Activated T-helper 2 cell treated with anti-CD3 and anti-CD28 coated beads, Interferon-gamma antibody, Interleukin-2, Interleukin-4, amounts not matched to agents 10 μg/mL and 5 μg/mL and 100 μg/mL, durations not matched to agents 14 hours and 24 hours and 36 hours (primary cell): ENCODE measurements around the gene OPALIN. TPM values are rescaled to one million over a fixed set of nuclear protein-coding genes. Genes with fewer than 3 reads are reported as not detected.

Source experiments
- DNase-seq: peaks from one replicate; pipeline ENCODE4 v3.0.0; 2021; ENCODE audit warnings: low spot score
- H3K27ac Mint-ChIP-seq: one replicate; pipeline ENCODE4 v1.8.0; 2021; ENCODE audit warnings: mixed read lengths
- H3K27me3 Mint-ChIP-seq: one replicate; pipeline ENCODE4 v1.8.0; 2021; ENCODE audit warnings: low read depth, mixed read lengths
- H3K36me3 Mint-ChIP-seq: one replicate; pipeline ENCODE4 v1.8.0; 2021; ENCODE audit warnings: low read depth, mixed read lengths
- H3K4me1 Mint-ChIP-seq: one replicate; pipeline ENCODE4 v1.8.0; 2021; ENCODE audit warnings: low read depth, mixed read lengths
- H3K4me3 Mint-ChIP-seq: one replicate; pipeline ENCODE4 v1.8.0; 2021; ENCODE audit warnings: low read depth, mild to moderate bottlenecking, moderate library complexity, mixed read lengths
- H3K9me3 Mint-ChIP-seq: one replicate; pipeline ENCODE4 v1.8.0; 2021; ENCODE audit warnings: mixed read lengths
- intact Hi-C: fragments of 100-400 bp; cut with micrococcal nuclease; formaldehyde crosslinking; loops from one replicate; pipeline ENCODE4 v1.15.1; 2023
- total RNA-seq: library from RNA; stranded (reverse); gene quantifications from 2 replicates; pipeline ENCODE4 v1.2.3, GENCODE V29; 2022

The OPALIN gene
- total RNA-seq, 1 donor from 2014 or later = not detected

DNA sequence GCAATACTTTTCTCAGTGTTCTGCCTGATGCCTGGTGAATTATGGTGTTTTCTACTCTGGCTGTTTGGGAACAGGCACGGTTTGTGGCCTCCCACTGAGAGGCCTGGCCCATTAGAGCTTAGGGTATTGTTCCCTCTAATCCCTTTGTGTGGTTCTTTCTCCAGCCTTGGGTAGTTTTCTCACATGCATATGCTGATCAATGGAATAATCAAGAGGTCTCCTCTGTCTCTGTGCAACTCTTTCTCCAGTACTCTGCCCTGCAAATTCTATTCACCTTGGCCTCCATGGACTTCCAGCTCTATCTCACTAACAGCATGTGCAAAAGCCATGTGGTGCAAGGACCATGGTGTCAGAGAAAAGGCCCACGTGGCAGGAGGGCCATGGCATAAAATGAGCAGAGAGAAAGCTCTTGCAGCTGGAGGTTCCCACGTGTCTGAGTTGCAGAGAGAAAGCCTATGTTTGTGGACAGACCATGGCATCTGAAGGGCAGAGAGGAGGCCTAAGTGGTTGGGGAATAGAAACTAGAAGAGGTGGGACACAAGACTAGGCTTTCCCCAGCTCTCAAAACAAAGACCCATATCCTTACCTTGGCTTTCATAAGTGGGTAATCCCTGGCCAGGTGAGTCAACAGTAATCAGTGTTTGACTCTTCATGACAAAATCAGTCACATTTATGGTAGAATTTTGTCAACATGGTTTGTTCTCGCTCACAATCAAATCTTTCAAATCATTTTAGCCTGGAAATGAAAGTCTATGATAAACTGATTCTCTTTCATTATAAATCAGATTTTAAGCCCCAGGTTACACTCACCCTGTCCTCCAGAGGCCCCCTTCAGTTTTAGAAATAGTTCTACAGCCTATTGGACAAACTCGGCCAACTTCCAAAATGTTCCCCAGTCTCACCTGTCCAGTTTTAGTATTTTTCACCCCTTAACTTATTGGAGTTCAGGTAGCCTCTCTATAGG, 17.3 kb downstream of the OPALIN start:
- intact Hi-C loops = loop anchor here (2.0 to 5.0 kb wide), 2 partner anchors 109 to 325 kb away; no protein-coding TSS in a partner anchor
- no peak for DNase-seq
- no peak overlapping the region for H3K27ac Mint-ChIP-seq

GRCh38 chr10:96339956-96340904, 18.6 kb downstream of the OPALIN start:
- no peak overlapping the region for H3K27ac Mint-ChIP-seq
- intact Hi-C loops = loop anchor here (2.0 to 5.0 kb wide), 2 partner anchors 108 to 323 kb away; no protein-coding TSS in a partner anchor
- peaks cover 4% of the 10 kb centered on the region for H3K9me3 Mint-ChIP-seq
- H3K36me3 Mint-ChIP-seq = no peaks in the 10 kb centered on the region
- peaks cover 28% of the 10 kb centered on the region for H3K27me3 Mint-ChIP-seq
- H3K4me1 Mint-ChIP-seq = peaks cover 7% of the 10 kb centered on the region
- DNase-seq = peak; percentile 26
- no peak overlapping the region for H3K4me3 Mint-ChIP-seq

More for the DNA sequence above, 17.3 kb downstream of the OPALIN start:
- Mint-ChIP-seq H3K36me3 (no peaks in the 10 kb centered on the region), H3K4me3 (no peak overlapping the region), H3K9me3 (peaks cover 12% of the 10 kb centered on the region), H3K4me1 (peaks cover 7% of the 10 kb centered on the region), H3K27me3 (peaks cover 28% of the 10 kb centered on the region)

DNA sequence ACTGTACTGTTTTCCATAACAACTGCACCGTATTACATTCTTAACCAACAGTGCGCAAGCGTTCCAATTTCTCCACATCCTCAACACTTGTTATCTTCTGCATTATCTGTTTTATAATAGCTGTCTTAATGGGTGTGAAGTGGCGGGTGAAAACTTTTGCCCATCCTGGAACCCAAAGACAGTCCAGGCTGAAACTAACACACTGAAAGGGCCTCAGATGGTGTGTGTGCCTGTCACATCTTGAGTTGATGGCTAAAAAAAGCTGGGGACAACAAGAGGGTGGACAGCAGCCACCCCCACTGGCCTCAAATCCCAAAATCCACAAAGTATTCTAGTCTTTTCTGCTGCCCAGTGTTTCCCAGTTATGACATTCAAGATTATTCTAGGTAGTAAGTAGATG, 19.4 kb downstream of the OPALIN start:
- Mint-ChIP-seq H3K4me3 (no peak overlapping the region), H3K9me3 (no peaks in the 10 kb centered on the region), H3K27me3 (peaks cover 27% of the 10 kb centered on the region), H3K36me3 (no peaks in the 10 kb centered on the region), H3K27ac (no peak overlapping the region), H3K4me1 (peaks cover 7% of the 10 kb centered on the region)
- no peak for DNase-seq
- intact Hi-C loops = no loop called here

GRCh38 chr10:96338279-96338925, 20.4 kb downstream of the OPALIN start:
- no peak for DNase-seq
- Mint-ChIP-seq H3K4me1 (peaks cover 9% of the 10 kb centered on the region), H3K27ac (no peak overlapping the region), H3K36me3 (no peaks in the 10 kb centered on the region), H3K4me3 (no peak overlapping the region), H3K27me3 (peaks cover 29% of the 10 kb centered on the region), H3K9me3 (no peaks in the 10 kb centered on the region)
- intact Hi-C loops = no loop called here

GRCh38 chr10:96337106-96337505, 21.7 kb downstream of the OPALIN start:
- Mint-ChIP-seq H3K36me3 (no peaks in the 10 kb centered on the region), H3K4me3 (no peak overlapping the region), H3K27ac (no peak overlapping the region), H3K9me3 (no peaks in the 10 kb centered on the region), H3K4me1 (peaks cover 15% of the 10 kb centered on the region), H3K27me3 (peaks cover 33% of the 10 kb centered on the region)
- DNase-seq = no peak
- intact Hi-C loops = no loop called here

GRCh38 chr10:96334616-96335526, 23.9 kb downstream of the OPALIN start:
- Mint-ChIP-seq H3K4me1 (peaks cover 9% of the 10 kb centered on the region), H3K27ac (no peak overlapping the region), H3K36me3 (no peaks in the 10 kb centered on the region), H3K27me3 (peaks cover 38% of the 10 kb centered on the region), H3K9me3 (no peaks in the 10 kb centered on the region), H3K4me3 (no peak overlapping the region)
- intact Hi-C loops = no loop called here
- DNase-seq = no peak

GRCh38 chr10:96333101-96333500, 25.7 kb downstream of the OPALIN start:
- intact Hi-C loops = no loop called here
- H3K27ac Mint-ChIP-seq = no peak overlapping the region
- no peak overlapping the region for H3K4me3 Mint-ChIP-seq
- no peak for DNase-seq
- H3K36me3 Mint-ChIP-seq = no peaks in the 10 kb centered on the region
- H3K4me1 Mint-ChIP-seq = peaks cover 9% of the 10 kb centered on the region
- H3K27me3 Mint-ChIP-seq = peaks cover 43% of the 10 kb centered on the region
- H3K9me3 Mint-ChIP-seq = no peaks in the 10 kb centered on the region

- Mint-ChIP-seq H3K27me3 (peaks cover 35% of the 10 kb centered on the region), H3K9me3 (no peaks in the 10 kb centered on the region), H3K27ac (no peak overlapping the region), H3K4me1 (no peaks in the 10 kb centered on the region), H3K4me3 (no peak overlapping the region), H3K36me3 (no peaks in the 10 kb centered on the region)
- intact Hi-C loops = no loop called here
- no peak for DNase-seq
Observed at GRCh38 chr10:96327462-96327861, 31.3 kb downstream of the OPALIN start.

DNA sequence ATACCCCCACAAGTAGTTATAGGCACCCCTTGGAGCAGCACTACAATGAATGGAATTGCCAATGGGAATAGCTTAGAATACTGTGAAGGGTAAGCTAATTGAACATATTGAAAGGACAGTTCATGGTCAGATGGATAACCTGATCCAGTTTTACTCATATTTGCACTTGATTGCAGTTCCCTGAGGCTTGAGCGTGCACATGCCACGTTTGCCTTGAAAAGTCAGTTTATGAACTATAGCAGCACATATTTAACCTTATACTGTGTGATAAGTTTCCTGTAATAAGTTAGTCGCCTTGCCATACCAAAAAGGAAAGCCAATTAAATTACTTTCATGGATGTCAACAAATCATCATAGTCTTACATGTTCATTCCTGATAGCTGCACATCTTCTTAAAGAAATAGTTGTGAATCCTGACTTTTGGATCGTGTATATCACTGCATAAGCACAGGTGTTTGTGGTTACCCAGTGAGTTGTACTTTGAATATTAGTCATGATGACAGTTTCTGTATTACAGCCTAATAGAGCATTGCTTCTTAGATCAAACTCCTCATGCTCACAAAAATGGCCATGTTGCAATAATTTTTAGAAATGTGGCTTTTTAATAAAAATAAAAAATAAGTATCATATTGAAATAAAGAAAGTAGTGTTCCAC, 33.0 kb downstream of the OPALIN start:
- H3K4me3 Mint-ChIP-seq = no peak overlapping the region
- H3K36me3 Mint-ChIP-seq = no peaks in the 10 kb centered on the region

DNA sequence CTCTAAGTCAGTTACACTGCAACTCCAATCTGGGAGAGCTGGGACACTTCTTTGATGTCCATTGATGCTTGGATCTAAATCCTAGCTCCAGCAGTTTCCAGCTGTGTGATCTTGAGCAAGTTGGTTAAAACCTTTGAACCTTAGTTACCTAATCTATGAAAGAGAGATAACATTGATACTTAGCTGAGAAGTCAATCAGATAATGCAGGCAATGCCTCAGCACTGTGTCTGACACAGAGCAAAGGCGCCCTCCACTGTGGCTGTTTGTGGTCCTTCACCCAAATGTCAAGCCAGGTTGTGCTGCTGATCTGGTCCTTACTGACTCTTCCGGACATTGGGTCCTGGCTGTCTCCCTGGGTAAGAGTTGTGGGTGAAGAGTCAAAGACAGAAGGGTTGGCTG, 34.4 kb downstream of the OPALIN start:
- no peaks in the 10 kb centered on the region for H3K4me1 Mint-ChIP-seq
- H3K9me3 Mint-ChIP-seq = no peaks in the 10 kb centered on the region
- H3K27me3 Mint-ChIP-seq = peaks cover 25% of the 10 kb centered on the region
- intact Hi-C loops = no loop called here
- no peak overlapping the region for H3K4me3 Mint-ChIP-seq
- DNase-seq = no peak
- H3K36me3 Mint-ChIP-seq = no peaks in the 10 kb centered on the region
- no peak overlapping the region for H3K27ac Mint-ChIP-seq

More for the DNA sequence above, 33.0 kb downstream of the OPALIN start:
- peaks cover 27% of the 10 kb centered on the region for H3K27me3 Mint-ChIP-seq
- intact Hi-C loops = no loop called here
- no peak for DNase-seq
- H3K9me3 Mint-ChIP-seq = no peaks in the 10 kb centered on the region
- no peaks in the 10 kb centered on the region for H3K4me1 Mint-ChIP-seq
- H3K27ac Mint-ChIP-seq = no peak overlapping the region

- no peaks in the 10 kb centered on the region for H3K36me3 Mint-ChIP-seq
- H3K27me3 Mint-ChIP-seq = peaks cover 17% of the 10 kb centered on the region
- DNase-seq = no peak
- no peaks in the 10 kb centered on the region for H3K9me3 Mint-ChIP-seq
- H3K27ac Mint-ChIP-seq = no peak overlapping the region
- H3K4me1 Mint-ChIP-seq = no peaks in the 10 kb centered on the region
- no peak overlapping the region for H3K4me3 Mint-ChIP-seq
- intact Hi-C loops = no loop called here
Observed at GRCh38 chr10:96322275-96322674, 36.5 kb downstream of the OPALIN start.
